Activated CD4-positive, alpha-beta T cell treated with anti-CD3 and anti-CD28 coated beads, Interleukin-2, amount 50 U/mL, for 1 hour (primary cell): ENCODE data around the gene HNF1A.
A peak's percentile ranks its signal among the peaks of the same experiment; 100 is the strongest.
"Not testable (repeated sequence)": the region's sequence is repeated elsewhere in the genome, so short reads cannot be mapped to it uniquely, and the experiment has no call there.

Experiments
- DNase-seq: peaks from one replicate; pipeline ENCODE4 v3.0.0-alpha.2; 2020

The HNF1A gene, protein sequence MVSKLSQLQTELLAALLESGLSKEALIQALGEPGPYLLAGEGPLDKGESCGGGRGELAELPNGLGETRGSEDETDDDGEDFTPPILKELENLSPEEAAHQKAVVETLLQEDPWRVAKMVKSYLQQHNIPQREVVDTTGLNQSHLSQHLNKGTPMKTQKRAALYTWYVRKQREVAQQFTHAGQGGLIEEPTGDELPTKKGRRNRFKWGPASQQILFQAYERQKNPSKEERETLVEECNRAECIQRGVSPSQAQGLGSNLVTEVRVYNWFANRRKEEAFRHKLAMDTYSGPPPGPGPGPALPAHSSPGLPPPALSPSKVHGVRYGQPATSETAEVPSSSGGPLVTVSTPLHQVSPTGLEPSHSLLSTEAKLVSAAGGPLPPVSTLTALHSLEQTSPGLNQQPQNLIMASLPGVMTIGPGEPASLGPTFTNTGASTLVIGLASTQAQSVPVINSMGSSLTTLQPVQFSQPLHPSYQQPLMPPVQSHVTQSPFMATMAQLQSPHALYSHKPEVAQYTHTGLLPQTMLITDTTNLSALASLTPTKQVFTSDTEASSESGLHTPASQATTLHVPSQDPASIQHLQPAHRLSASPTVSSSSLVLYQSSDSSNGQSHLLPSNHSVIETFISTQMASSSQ

DNA sequence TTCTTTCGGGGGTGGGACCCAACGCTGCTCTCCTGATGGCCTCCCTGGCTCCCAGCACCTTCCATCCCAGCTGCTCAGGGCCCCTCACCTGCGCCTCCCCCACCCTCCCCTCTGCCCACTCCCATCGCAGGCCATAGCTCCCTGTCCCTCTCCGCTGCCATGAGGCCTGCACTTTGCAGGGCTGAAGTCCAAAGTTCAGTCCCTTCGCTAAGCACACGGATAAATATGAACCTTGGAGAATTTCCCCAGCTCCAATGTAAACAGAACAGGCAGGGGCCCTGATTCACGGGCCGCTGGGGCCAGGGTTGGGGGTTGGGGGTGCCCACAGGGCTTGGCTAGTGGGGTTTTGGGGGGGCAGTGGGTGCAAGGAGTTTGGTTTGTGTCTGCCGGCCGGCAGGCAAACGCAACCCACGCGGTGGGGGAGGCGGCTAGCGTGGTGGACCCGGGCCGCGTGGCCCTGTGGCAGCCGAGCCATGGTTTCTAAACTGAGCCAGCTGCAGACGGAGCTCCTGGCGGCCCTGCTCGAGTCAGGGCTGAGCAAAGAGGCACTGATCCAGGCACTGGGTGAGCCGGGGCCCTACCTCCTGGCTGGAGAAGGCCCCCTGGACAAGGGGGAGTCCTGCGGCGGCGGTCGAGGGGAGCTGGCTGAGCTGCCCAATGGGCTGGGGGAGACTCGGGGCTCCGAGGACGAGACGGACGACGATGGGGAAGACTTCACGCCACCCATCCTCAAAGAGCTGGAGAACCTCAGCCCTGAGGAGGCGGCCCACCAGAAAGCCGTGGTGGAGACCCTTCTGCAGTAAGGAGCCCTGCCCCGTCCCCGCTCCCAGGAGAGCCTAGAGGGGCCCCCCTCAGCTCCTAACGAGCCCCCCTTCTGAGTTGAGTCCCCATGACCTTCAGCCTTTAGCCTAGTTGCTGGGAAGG, at the start of gene HNF1A:
Gene HNF1A, plus strand, starts transcription at position 248 of the 924 bp plus-strand sequence. Its CDS starts 226 bp downstream, at position 474.
- DNase-seq = no peak

DNA sequence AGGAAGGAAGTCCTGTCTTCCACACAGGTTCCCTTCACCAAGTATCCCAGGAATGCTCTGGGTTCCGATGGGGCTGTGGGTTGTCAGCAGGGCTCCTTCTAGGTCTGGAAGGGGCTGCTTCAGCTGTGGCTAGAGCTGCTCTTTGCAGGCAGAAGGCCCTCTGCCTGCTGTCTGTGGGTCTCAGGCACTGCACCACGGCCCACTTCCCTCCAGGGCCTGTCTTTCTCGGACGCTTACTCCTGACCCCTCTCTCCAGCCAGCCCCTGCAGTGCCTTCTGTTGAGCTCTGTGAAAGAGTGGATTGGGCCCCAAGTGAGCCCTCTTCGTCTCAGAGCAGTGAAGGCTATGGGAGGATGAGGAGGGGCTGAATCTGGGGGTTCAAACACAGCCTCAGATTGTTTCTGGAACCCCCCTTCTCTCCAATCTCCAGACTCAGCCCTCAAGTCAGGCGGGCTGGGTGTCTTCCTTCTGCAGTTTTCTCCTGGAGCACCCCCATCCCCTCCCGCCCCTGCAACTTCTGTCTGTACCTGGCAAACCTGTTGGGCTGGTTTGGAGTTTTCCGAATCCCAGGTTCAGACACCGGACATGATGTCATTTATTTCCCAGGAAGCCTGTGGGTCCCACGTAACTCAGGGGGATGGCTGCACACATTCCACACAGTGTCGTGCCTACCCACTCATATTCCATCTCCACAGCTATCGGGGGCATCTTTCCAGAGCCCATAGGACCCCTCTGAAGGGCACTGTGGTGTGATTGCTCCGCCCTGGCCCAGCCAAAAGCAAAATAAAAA, 49.3 kb upstream of the HNF1A start:
- no peak for DNase-seq

DNA sequence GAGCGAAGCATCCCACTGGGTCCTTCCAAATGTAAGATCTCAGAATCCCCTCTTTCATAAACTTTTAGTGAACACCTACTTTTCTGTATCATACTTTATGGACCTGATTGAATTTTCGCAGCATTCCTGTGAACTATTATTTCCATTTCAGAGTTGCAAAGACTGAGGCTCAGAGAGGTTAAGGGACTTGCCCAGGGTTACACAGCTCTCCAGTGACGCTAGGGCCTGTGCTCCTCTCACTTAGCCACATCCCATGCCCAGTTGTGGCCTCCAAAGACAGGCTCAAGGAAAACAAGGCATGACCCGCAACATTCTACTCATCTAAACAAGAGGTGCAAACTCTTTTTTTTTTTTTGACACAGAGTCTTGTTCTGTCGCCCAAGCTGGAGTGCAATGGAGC, 48.3 kb upstream of the HNF1A start:
- no peak for DNase-seq

DNA sequence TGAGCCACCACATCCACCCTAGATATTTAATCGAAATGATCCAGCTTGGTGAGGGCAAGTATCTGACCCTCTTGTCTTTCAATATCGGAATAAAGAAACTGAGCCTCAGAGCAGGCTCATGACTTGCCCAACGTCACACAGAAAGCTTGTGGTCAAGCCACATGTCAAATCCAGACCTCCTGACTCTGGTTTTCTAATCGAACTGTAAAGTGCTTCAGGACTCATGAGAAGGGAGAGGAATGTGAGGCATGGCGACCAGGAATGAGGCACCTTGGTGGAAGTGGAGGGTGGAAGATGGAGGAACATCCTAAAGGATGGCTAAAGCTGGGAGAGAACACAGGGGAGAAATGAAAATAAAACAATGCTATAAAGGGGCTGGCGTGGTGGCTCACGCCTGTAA, 46.3 kb upstream of the HNF1A start:
- DNase-seq = no peak

DNA sequence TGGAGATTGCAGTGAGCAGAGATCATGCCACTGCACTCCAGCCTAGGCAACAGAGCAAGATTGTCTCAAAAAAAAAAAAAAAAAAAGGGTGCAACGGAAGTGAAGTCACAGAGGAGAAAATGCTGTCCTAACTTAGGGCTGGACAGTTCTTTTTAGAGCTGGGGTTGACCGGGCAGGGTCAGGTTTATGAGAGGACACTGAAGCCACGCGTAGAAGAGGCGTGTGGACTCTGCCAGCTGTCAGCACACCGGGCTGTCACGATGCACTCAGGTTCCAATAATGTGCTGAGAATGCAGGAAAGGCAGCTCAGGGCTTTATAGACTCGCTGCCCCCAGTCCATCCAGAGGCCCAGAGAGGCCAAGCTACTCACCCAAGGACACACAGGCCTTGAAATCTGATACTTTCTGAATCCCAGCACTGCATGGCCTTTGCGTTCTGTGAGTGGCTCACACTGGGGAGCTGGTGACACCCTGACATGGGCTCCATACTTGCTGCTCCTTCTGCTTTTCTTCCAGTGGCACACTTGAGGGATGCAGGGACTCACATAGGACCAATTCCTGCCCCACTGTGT, 45.3 kb upstream of the HNF1A start:
- no peak for DNase-seq

DNA sequence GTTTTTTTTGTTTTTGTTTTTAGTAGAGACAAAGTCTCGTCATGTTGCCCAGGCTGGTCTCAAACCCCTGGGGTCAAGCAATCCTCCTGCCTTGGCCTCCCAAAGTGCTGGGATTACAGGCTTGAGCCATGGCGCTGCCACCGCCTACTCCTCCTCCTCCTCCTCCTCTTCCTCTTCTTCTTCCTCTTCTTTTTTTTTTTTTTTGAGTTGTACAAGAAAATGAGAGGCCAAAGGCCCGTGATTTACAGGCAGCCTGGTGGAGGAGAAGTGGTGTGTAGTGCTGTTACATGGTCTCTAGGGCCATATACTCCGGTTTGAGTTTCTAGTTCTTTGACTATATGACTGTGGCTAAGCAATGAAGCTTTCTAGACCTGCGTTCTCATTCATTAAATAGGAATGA, 44.6 kb upstream of the HNF1A start:
- no peak for DNase-seq

DNA sequence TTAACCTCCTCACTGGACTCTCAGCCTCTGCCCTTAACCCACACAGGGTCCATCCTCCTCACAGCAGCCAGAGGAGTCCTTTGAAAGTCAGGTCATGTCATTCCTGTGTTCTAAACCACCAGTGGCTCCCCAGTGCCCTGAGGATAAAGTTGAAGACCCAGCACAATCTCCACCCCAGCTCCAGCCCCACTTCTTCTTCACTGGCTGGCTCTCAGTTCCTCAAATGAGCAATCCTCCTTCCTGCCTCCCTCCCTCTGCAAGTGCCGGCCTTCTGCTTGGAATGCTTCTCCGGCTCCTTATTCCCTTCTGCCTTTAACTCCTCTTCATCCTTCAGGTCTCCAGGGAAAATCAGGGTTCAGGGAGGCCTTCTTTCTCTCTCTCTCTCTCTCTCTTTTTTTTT, 42.1 kb upstream of the HNF1A start:
- DNase-seq = no peak

DNA sequence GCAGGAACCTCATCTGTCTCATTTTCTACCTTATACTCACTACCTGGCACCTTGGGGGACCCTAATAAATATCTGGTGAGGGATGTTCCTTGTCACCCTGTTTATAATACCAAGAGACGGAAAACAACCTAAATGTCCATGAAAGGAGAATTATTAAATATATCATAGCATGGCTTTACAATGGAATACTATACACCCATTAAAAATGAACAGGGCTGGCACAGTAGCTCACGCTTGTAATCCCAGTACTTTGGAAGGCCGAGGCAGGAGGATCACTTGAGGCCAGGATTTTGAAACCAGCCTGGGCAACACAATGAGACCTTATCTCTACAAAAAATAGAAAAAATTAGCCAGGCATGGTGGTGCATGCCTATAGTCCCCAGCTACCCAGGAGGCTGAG, 39.8 kb upstream of the HNF1A start:
- DNase-seq = no peak

DNA sequence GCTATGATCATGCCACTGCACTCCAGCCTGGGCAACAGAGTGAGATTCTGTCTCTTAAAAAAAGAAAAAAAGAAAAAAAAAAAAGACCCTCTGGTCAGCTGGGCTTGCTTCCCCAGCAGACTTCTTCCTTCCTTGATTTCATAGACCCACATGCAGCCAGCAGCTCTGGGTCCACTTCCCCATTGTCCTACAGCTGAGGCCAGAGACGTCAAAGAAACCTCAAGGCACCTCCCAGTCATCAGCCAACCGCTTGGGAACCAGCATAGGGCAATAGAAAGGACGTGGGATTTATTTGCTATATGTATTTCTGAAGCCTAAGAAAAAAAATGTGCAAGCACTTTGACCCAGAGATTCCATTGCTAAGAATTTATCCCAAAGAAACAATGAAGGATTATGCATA, 38.8 kb upstream of the HNF1A start:
- DNase-seq = no peak

DNA sequence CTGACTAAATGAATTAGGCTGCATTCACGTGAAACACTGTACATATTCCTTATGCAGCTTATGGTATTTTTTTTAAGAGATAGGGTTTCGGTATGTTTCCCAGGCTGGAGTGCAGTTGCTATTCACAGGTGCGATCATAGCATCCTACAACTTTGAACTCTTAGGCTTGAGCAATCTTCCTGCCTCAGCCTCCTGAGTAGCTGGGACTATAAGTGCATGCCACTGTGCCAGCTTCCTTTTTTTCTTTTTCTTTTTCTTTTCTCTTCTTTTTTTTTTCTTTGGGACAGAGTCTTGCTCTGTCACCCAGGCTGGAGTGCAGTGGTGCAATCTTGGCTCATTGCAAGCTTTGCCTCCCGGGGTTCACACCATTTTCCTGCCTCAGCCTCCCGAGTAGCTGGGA, 38.3 kb upstream of the HNF1A start:
- no peak for DNase-seq

DNA sequence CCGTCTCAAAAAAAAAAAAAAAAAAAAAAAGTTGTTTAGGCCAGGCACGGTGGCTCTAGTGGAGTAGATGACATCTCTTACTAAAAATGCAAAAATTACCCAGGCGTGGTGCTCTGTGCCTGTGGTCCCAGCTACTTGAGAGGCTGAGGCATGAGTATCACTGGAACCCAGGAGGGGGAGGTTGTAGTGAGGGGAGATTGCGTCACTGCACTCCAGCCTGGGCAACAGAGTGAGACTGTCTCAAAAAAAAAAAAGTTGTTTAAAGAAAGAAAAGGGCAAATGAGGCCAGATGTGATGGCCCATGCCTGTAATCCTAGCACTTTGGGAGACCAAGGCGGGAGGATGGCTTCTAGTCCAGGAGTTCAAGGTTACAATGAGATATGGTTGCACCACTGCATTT, 37.5 kb upstream of the HNF1A start:
- DNase-seq = no peak

DNA sequence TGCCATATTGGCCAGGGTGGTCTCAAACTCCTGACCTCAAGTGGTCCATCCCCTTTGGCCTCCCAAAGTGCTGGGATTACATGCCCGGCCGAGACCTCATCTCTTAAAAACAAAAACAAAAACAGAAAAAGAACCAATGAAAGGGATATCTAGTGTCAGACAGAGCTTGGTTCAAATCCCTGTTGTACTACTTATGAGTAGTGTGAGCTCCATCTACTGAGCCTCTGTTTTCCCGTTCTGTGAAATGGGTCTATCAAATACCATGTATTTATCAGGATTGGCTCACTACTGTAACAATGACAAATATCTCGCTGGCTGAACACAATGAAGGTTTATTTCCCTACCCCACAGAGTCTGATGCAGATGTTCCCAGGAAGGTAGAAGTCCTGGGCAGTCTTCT, 36.9 kb upstream of the HNF1A start:
- no peak for DNase-seq

DNA sequence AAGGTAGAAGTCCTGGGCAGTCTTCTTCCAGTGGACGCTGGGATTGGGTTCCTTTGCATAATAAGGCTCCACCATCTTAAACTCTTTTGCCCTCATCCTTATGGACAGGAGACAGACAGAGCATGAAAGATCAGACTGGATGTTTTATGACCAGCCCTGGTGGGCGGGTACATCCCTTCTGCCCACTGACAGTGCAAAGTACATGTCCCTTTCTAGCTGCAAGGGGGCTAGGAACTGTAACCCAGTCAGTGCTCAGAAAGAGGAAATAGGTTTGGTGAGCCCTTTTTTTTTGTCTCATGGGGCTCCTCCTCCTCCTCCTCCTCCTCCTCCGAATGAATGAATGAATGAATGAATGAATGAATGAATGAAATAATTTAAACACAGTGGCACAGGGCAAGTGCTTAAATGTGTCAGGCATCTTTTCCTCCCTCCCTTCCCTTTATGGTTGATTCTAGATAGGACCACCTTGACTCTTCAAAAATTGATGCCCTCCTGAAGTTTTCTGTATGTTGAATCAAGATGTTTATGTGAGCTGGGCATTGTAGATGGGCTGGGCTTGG, 36.4 kb upstream of the HNF1A start:
- DNase-seq = no peak

DNA sequence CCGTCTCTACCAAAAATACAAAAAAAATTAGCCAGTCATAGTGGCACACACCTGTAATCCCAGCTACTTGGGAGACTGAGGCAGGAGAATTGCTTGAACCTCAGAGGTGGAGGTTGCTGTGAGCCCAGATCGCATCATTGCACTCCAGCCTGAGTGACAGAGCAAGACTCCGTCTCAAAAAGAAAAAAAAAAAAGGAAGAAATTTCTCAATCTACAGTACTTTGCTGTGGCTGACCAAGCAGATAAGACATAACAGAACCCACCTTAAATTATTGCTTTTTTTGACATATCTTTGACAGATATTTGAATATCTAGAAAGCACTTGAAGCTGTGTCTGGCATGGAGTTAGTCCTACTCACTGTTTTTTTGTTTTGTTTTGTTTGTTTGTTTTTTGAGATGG, 34.9 kb upstream of the HNF1A start:
- no peak for DNase-seq

DNA sequence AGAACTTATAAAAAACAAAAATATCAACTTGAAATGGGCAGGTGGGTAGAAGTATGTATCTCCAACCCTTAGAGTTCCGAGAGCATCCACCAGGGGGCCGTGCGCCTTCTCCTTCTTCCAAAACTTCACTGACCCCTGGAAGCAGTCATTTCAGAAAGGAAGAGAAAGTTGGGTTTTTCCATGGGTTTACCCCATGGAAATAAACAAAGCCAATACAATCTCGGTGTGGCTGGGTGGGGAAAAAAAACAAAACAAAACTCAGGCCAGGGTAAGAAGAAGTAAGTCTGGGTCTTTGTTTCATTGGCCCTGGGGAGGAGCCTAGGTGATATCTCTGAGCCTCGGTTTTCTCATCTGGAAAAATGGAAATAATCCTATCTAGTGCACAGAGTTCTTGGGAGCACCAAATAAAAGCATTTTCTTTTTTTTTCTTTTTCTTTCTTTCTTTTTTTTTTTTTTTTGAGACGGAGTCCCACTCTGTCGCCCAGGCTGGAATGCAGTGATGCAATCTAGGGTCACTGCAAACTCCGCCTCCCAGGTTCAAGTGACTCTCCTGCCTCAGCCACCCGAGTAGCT, 33.6 kb upstream of the HNF1A start:
- peak; percentile 67 for DNase-seq

DNA sequence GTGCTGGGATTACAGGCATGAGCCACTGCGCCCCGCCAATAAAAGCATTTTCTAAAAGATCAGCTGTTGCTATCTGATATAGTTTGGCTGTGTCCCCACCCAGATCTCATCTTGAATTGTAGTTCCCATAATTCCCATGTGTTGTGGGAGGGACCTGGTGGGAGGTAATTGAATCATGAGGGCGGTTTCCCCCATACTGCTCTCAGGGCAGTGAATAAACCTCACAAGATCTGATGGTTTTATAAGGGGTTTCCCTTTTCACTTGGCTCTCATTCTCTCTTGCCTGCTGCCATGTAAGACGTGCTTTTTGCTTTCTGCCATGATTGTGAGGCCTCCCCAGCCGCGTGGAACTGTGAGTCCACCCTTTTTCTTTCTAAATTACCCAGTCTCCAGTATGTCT, 32.8 kb upstream of the HNF1A start:
- DNase-seq = not testable (repeated sequence)

DNA sequence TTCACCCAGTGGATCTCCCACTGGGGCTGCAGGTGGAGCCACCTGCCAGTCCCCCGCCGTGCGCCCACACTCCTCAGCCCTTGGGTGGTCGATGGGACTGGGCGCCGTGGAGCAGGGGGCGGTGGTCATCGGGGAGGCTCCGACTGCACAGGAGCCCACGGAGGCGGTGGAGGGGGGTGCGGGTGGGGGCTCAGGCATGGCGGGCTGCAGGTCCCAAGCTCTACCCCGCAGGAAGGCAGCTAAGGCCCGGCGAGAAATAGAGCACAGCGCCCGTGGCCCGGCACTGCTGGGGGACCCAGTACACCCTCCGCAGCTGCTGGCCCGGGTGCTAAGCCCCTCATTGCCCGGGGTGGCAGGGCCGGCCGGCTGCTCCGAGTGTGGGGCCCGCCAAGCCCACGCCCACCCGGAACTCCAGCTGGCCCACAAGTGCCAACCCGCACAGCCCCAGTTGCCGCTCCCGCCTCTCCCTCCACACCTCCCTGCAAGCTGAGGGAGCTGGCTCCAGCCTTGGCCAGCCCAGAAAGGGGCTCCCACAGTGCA, 28.0 kb upstream of the HNF1A start:
- not testable (repeated sequence) for DNase-seq

DNA sequence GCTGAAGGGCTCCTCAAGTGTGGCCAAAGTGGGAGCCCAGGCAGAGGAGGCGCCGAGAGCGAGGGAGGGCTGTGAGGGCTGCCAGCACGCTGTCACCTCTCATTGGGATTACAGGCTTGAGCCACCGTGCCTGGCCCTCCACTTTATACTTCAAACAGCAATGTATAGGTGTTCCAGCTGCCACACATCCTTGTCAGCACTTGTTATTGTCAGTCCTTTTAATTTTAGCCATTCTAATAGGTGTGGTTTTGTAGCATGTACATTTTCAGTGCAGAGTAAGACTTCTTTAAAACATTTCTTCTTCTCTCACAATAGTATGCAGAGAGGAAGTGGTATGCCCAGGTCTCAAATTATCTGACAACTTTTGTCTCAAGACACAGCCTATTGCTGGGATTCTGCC, 27.5 kb upstream of the HNF1A start:
- no peak for DNase-seq

DNA sequence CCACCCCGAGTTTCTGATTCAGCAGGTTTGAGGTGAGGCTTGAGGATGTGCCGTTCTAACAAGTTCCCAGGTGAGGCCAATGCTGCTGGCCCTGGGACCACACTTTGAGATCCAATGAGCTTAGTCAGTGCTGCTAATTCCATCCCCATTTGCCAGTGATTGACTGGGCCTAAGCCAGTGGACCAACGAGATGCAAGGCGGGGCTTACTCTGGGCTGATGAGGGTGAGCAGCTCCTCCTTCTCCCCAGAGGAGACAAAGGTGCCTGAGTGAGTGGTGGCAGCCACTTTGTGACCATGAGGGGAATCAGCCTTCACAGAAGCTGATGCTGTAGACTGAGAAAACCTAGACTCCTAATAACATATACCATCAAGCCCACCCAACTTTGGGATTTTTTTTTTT, 23.1 kb upstream of the HNF1A start:
- DNase-seq = no peak

DNA sequence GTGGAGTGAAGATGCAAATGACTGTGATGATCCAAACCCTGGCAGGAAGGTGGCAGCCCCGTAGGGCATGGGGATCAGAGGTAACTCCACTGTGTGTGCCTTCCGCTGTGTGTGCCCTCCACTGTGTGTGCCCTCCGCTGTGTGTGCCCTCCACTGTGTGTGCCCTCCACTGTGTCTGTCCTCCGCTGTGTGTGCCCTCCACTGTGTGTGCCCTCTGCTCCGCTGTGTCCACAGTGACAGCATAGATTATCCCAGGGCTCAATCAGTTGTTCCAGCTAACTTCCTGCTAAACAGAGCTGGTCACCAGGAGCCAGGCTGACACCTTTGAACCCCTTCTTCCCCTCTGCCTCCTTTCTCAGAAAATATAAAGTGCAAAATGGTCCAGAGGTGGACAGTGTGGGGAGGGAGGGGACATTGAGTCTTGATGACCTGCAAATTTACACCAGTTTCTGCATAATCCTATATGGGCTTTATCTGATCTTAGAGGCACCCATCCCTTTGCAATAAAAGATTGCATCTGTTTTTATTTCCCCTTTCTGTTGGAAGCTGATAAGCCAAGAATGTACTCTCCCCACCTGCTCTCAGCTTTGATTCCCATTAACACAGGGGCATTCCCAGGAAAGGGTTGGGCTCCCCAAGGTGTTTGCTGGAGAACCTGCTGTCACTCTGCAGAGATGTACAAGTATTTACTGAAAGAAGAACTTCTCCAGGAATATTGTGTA, 21.6 kb upstream of the HNF1A start:
- DNase-seq = no peak
